Colonic mucosa (tissue), 4 donors: Measurements from ENCODE around the gene ME2. TPM values are rescaled to one million over a fixed set of nuclear protein-coding genes. Genes with fewer than 3 reads are reported as not detected.

Source experiments
- DNase-seq: peaks from one replicate; pipeline ENCODE4 v3.0.0-alpha.2; 2020
- H3K27ac ChIP-seq: fragments of 200-600 bp; one replicate; pipeline ENCODE4 v1.8.0; 2021
- H3K27me3 ChIP-seq: fragments of 200-600 bp; one replicate; pipeline ENCODE4 v1.8.0; 2021
- H3K36me3 ChIP-seq: fragments of 200-600 bp; one replicate; pipeline ENCODE4 v1.8.0; 2021
- H3K4me1 ChIP-seq: fragments of 200-600 bp; one replicate; pipeline ENCODE4 v1.8.0; 2021; ENCODE audit warnings: mild to moderate bottlenecking
- H3K4me3 ChIP-seq: fragments of 200-600 bp; one replicate; pipeline ENCODE4 v1.8.0; 2021
- H3K9ac ChIP-seq, 2 donors: one replicate each; pipeline ENCODE4 v1.7.0; 2013; ENCODE audit warnings: control low read depth in 2 of 2, low read depth in 2 of 2, low read length in 2 of 2
- H3K9me3 ChIP-seq: fragments of 200-600 bp; one replicate; pipeline ENCODE4 v1.8.0; 2021
- intact Hi-C: fragments of 100-400 bp; cut with DNase I; formaldehyde crosslinking; loops from one replicate; pipeline ENCODE4 v1.14.1; 2022
- total RNA-seq, 2 donors: library from RNA; stranded (reverse); fragmentation: NEBNext Ultra II Directional in 1 of 2; extraction: Animal tissue kit (Norgen Biotek cat#: 25700) in 1 of 2; gene quantifications; one replicate each; pipeline ENCODE4 v1.2.1, GENCODE V29; 2021
- TF ChIP-seq, protein P1 (sequence below): fragments of 200-600 bp; IDR thresholded peaks from one replicate; pipeline ENCODE4 v1.8.0; 2022; ENCODE audit warnings: antibody characterized with exemption, mild to moderate bottlenecking
- donor health status: healthy.
- donor health status: DM: no; HTN: no; CAD: no.
- donor health status: DM: no; HTN: no; CAD: no.

ME2 gene
- total RNA-seq, 2 donors from 2014 or later: 59.4 to 76.5 TPM

DNA sequence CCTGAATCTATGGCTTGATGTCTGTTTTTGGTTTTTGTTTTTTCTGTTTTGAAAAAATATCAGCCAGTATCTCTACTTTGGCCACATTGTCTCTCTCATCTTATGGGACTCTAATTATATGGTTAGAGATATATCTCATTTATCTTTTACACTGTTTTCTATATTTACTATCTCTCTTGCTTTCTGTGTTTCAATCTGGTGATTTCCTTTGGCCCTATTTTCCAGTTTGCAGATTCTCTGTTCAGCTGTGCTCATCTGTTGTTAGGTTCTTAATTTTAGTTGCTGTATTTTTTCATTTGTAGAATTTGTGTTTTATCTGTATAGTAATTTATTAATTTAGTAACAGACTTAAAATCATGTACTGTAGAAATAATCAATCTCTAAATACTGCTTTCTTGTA, 47.6 kb downstream of the ME2 start:
- DNase-seq: no peak
- H3K4me3 ChIP-seq: no peak overlapping the region
- H3K36me3 ChIP-seq: peaks cover 9% of the 10 kb centered on the region
- H3K27me3 ChIP-seq: no peaks in the 10 kb centered on the region
- TF ChIP-seq, protein P1, sequence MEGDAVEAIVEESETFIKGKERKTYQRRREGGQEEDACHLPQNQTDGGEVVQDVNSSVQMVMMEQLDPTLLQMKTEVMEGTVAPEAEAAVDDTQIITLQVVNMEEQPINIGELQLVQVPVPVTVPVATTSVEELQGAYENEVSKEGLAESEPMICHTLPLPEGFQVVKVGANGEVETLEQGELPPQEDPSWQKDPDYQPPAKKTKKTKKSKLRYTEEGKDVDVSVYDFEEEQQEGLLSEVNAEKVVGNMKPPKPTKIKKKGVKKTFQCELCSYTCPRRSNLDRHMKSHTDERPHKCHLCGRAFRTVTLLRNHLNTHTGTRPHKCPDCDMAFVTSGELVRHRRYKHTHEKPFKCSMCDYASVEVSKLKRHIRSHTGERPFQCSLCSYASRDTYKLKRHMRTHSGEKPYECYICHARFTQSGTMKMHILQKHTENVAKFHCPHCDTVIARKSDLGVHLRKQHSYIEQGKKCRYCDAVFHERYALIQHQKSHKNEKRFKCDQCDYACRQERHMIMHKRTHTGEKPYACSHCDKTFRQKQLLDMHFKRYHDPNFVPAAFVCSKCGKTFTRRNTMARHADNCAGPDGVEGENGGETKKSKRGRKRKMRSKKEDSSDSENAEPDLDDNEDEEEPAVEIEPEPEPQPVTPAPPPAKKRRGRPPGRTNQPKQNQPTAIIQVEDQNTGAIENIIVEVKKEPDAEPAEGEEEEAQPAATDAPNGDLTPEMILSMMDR: no peak
- H3K4me1 ChIP-seq: no peaks in the 10 kb centered on the region
- no peaks in the 10 kb centered on the region for H3K9me3 ChIP-seq
- H3K27ac ChIP-seq: no peak overlapping the region
- no peak overlapping the region for H3K9ac ChIP-seq
- intact Hi-C loops: no loop called here

DNA sequence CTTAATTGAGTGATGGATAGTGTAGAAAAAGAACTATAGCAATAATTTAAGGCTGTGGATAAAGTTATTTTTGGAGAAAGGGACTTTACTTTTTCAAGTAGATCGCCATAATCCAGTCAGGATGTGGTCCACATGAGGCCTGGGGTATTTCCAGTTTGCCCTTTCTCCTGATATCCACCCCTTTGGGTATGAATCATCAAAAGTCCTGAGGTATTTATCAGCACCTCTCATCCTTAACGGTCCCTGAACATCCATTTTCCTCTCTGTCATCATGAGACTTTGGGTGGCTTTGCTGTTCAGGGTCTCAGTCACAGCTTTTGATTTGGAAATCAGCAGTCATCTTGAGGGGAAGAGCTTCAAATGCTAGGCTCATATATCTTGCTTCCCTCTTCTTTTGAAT, 49.6 kb downstream of the ME2 start:
- no peak overlapping the region for H3K27ac ChIP-seq
- intact Hi-C loops: no loop called here
- no peaks in the 10 kb centered on the region for H3K4me1 ChIP-seq
- TF ChIP-seq, protein P1: no peak
- peaks cover 5% of the 10 kb centered on the region for H3K36me3 ChIP-seq
- no peaks in the 10 kb centered on the region for H3K27me3 ChIP-seq
- no peak for DNase-seq
- no peaks in the 10 kb centered on the region for H3K9me3 ChIP-seq
- H3K4me3 ChIP-seq: no peak overlapping the region
- H3K9ac ChIP-seq: no peak overlapping the region

DNA sequence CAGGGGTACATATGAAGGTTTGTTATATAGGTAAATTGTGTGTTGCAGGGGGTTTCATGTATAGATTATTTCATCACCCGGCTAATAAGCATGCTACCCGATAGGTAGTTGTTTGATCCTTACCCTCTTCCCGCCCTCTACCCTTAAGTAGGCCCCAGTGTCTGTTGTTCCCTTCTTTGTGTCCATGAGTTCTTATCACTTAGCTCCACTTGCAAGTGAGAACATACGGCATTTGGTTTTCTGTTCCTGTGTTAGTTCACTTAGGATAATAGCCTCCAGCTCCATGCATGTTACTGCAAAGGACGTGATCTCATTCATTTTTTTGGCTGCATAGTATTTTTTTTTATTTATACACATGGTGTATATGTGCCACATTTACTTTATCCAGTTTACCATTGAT, 54.8 kb downstream of the ME2 start:
- Histone ChIP-seq H3K9ac (no peak overlapping the region), H3K36me3 (no peaks in the 10 kb centered on the region), H3K27ac (no peak overlapping the region), H3K9me3 (no peaks in the 10 kb centered on the region), H3K27me3 (no peaks in the 10 kb centered on the region), H3K4me3 (no peak overlapping the region), H3K4me1 (no peaks in the 10 kb centered on the region)
- intact Hi-C loops: no loop called here
- no peak for DNase-seq
- TF ChIP-seq, protein P1: no peak

DNA sequence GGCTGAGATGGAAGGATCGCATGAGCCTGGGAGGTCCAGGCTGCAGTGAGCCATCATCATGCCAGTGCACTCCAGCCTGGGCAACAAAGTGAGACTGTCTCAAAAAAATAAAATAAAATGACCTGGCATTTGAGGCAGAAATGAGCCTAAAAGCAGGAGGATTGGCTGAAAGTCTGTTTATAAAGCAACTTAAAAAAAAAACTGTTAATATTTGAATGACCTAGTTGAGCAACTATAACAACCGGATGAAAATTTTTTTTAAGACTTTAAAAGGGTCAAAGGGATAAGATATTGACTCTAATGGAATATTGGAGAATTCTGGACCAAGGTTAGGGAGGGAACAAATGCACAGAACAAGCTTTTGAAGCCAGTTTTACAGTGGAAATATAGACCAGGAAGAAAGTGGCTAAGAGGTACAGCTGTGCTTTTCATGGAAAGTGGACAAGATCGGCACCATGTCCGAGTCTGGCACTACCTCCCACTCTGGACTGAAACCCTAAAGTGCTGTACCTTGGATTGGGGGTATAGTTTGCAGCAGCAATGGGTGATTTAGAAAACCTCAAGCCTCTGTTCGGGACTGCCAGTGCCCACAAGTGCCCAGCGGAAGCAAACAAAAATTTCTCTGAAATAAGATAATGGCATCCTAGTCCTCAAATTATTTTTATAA, 55.8 kb downstream of the ME2 start:
- H3K4me1 ChIP-seq: no peaks in the 10 kb centered on the region
- no peak overlapping the region for H3K4me3 ChIP-seq
- TF ChIP-seq, protein P1: no peak
- DNase-seq: no peak
- H3K27me3 ChIP-seq: no peaks in the 10 kb centered on the region
- intact Hi-C loops: no loop called here
- H3K36me3 ChIP-seq: no peaks in the 10 kb centered on the region
- no peak overlapping the region for H3K27ac ChIP-seq
- no peak overlapping the region for H3K9ac ChIP-seq
- no peaks in the 10 kb centered on the region for H3K9me3 ChIP-seq

DNA sequence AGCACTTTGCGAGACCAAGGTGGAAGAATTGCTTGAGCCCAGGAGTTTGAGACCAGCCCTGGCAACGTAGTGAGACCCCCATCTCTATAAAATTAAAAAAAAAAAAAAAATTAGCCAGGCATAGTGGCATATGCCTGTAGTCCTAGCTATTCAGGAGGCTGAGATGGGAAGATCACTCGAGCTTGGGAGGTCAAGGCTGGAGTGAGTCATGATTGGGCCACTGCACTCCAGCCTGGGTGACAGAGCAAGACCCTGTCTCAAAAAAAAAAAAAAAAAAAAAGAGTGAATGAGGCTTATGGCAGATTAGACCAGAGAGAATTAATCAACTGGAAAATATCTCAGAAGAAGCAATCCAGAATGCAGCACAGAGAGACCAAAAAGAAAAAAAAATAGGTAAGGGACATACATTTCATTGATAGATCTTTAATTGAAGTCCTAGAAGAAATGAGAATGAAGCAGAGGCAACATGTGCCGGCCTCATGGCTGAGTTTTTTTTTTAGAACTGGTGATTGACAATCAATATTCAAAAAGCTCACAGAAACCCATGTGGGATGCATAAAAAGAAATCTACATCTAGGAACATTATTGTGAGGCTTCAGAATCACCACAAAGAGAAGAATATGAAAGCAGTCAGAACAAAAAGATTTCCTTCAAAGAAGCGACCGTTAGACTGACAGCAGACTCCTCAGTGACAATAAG, 56.7 kb downstream of the ME2 start:
- Histone ChIP-seq H3K27ac (no peak overlapping the region), H3K9ac (no peak overlapping the region), H3K9me3 (no peaks in the 10 kb centered on the region), H3K27me3 (no peaks in the 10 kb centered on the region), H3K4me1 (no peaks in the 10 kb centered on the region), H3K4me3 (no peak overlapping the region), H3K36me3 (no peaks in the 10 kb centered on the region)
- TF ChIP-seq, protein P1: no peak
- no peak for DNase-seq
- intact Hi-C loops: no loop called here
